ENCODE results near the gene ATP1B3.

Gene ATP1B3

DNA sequence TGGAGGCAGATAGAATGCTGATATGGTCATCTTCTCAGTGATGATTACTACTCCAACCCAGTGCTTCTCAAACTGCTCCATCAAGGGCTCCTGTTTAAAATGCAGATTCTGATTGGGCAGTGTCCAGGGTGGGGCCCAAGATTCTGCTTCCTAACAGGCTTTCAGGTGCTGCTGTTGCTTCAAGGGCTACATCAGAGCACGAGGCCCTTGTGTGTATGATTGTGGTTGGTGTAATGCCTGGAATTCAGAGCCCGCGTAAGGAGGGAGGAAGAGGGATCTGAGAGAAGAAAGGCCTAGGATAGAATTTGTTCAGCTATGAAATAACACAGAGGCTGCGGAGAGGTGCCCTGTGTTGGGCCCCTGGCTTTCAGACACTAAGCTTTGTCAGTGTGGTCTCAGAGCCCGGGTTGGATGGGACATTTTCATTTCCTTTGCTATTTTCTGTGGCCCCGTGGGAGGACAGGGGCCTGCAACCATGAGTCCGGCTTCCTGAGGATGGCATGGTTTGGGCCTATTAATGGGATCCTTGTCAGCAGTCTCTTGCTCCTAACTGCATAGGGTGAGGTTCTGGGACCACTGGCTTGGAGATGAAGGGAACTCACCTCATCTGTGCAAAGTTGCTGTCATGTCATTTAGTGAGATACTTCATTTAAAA, 53.0 kb downstream of the ATP1B3 start:
- DNase-seq (ENCODE audit: low read depth), result no peak
- TF ChIP-seq, protein P1, sequence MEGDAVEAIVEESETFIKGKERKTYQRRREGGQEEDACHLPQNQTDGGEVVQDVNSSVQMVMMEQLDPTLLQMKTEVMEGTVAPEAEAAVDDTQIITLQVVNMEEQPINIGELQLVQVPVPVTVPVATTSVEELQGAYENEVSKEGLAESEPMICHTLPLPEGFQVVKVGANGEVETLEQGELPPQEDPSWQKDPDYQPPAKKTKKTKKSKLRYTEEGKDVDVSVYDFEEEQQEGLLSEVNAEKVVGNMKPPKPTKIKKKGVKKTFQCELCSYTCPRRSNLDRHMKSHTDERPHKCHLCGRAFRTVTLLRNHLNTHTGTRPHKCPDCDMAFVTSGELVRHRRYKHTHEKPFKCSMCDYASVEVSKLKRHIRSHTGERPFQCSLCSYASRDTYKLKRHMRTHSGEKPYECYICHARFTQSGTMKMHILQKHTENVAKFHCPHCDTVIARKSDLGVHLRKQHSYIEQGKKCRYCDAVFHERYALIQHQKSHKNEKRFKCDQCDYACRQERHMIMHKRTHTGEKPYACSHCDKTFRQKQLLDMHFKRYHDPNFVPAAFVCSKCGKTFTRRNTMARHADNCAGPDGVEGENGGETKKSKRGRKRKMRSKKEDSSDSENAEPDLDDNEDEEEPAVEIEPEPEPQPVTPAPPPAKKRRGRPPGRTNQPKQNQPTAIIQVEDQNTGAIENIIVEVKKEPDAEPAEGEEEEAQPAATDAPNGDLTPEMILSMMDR (conservative IDR thresholded peaks at IDR 0.05; ENCODE audit: low read depth, low read length), result no peak
- no peak overlapping the region for H3K4me3 ChIP-seq (ENCODE audit: low read depth, low read length)

DNA sequence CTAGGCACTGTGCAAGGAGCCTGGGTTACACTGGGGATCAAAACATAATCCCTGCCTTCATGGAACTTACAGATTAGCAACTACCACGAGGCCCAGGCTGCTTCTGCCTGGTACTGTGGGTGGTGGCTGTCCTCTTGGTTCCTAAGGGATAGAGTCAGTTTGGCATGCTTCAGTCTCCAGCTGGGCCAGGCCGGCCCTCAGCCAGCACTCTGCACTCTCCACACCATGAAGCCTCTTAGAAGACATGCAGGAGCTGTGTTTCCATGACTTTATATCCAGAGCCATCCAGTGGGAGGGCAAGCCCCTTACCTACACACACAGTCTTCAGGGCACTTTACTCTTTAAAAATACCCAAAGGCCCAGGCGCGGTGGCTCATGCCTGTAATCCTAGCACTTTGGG, 54.4 kb downstream of the ATP1B3 start:
- DNase-seq (ENCODE audit: low read depth), result no peak
- TF ChIP-seq, protein P1 (conservative IDR thresholded peaks at IDR 0.05; ENCODE audit: low read depth, low read length), result no peak
- H3K4me3 ChIP-seq (ENCODE audit: low read depth, low read length), result no peak overlapping the region

DNA sequence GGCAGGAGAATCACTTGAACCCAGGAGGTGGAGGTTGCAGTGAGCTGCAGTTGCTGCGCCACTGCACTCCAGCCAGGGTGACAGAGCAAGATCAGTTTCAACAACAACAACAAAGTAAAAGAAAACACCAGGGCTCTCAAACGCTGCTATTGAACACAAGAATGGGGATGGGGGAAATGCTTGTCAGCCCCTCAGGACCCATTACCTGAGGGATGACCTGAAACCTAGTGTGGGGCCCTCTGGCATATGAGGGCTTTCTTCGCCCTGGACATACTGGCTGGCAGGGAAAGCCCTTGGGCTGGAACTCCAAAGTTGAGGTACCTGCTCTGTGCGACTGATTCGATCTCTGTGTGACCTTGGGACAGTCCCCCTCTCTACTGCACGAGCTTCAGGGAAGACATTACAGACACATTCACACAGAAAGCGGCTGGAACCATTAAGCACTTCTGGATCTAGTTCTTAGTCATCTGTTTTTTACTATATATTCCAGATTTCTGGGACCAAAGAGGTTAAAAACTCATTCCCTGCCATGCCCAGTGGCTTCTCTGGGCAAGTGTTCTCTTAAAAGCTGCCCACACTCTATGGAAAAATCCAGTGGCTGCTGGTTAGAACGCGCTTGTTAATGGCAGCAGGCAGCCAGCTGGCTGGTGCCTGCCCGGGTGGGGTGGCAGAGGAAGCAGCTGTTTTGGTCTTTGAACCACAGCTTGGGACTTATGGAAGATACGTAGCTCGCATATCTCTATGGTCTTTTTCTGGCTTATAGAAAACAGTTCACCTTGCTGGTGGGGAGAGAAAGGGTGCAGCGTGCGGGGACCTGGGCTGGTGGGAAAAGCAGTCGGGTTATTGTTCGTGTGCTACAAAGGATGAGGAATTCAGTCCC, 57.2 kb downstream of the ATP1B3 start:
- H3K4me3 ChIP-seq (ENCODE audit: low read depth, low read length), result no peak overlapping the region
- TF ChIP-seq, protein P1 (conservative IDR thresholded peaks at IDR 0.05; ENCODE audit: low read depth, low read length), result no peak
- no peak for DNase-seq (ENCODE audit: low read depth)

DNA sequence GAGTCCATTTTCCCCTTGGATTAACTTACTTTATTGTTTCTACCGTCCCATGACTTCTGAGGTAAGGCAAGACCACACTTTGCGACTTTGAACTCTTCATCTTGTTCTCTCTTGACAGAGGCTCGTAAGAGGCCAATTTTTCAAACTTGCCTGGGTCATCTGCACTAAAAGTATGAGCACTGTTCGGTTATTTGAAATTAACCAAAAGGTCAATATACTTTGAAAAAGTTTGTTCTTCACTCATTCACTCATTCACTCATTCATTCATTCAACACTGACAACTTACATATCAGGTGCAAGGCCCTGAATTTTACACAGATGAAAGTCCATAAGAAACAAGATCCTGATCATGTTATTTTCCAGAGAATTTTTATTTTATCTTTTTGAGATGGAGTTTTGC, 57.9 kb downstream of the ATP1B3 start:
- TF ChIP-seq, protein P1 (conservative IDR thresholded peaks at IDR 0.05; ENCODE audit: low read depth, low read length), result no peak
- no peak for DNase-seq (ENCODE audit: low read depth)
- no peak overlapping the region for H3K4me3 ChIP-seq (ENCODE audit: low read depth, low read length)

DNA sequence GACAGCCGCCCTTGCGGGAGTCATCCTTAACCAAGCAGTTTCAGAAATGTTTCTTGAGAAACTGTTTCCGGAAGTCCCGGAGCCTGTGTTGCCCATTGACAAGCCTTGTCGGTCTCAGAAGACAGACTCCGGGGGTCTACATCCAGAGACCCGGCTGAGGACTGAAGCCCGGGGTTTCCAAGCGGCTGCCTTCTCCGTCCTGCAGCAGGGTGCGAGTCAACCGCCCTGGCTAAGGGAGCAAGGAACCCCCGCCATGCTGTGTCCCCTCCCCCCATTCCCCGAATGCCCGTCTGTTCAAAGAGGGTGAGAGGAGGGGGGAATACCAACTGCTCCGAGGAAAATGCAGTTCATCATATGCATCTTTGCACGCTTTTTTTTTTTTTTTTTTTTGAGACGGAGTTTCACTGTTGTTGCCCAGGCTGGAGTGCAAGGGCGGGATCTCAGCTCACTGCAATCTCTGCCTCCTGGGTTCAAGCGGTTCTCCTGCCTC, 61.6 kb downstream of the ATP1B3 start:
- DNase-seq (ENCODE audit: low read depth), result no peak
- TF ChIP-seq, protein P1 (conservative IDR thresholded peaks at IDR 0.05; ENCODE audit: low read depth, low read length), result no peak
- no peak overlapping the region for H3K4me3 ChIP-seq (ENCODE audit: low read depth, low read length)

DNA sequence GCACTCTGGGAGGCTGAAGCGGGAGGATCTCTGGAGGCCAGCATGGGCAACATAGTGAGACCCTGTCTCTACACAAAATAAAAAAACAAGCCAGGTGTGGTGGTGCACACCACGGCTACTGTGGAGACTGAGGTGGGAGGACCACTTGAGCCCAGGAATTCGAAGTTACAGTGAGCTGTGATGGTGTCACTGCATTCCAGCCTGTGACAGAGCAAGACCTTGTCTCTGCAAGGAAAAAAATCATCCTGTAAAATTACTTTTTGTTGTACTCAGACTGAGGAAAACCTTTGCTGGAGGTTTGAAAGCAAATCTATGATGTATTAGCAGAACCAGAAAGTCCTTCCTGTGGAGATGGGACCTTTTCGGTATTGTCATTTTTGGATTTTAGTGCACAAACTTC, 63.3 kb downstream of the ATP1B3 start:
- no peak overlapping the region for H3K4me3 ChIP-seq (ENCODE audit: low read depth, low read length)
- no peak for DNase-seq (ENCODE audit: low read depth)
- TF ChIP-seq, protein P1 (conservative IDR thresholded peaks at IDR 0.05; ENCODE audit: low read depth, low read length), result no peak
